ENCODE measurements around the gene GPAT3.

GRCh38 chr4:83490876-83491450, 44.9 kb upstream of the GPAT3 start:
- TF ChIP-seq, protein P1, sequence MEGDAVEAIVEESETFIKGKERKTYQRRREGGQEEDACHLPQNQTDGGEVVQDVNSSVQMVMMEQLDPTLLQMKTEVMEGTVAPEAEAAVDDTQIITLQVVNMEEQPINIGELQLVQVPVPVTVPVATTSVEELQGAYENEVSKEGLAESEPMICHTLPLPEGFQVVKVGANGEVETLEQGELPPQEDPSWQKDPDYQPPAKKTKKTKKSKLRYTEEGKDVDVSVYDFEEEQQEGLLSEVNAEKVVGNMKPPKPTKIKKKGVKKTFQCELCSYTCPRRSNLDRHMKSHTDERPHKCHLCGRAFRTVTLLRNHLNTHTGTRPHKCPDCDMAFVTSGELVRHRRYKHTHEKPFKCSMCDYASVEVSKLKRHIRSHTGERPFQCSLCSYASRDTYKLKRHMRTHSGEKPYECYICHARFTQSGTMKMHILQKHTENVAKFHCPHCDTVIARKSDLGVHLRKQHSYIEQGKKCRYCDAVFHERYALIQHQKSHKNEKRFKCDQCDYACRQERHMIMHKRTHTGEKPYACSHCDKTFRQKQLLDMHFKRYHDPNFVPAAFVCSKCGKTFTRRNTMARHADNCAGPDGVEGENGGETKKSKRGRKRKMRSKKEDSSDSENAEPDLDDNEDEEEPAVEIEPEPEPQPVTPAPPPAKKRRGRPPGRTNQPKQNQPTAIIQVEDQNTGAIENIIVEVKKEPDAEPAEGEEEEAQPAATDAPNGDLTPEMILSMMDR (IDR thresholded peaks at IDR 0.05), result peak; percentile 14 to 66 (median 50)
- TF ChIP-seq POLR2A (IDR thresholded peaks at IDR 0.05), result no peak

All from body of pancreas (tissue), 4 donors.